DMS53 treated with DMSO at 0.1 percent for 48 hours (cell line): ENCODE data around the gene SNCG.

Source experiments
- DNase-seq: peaks from one replicate; lab custom pipeline; 2025; ENCODE audit not compliant: unreplicated experiment; lab: John Stamatoyannopoulos, UW

SNCG gene

DNA sequence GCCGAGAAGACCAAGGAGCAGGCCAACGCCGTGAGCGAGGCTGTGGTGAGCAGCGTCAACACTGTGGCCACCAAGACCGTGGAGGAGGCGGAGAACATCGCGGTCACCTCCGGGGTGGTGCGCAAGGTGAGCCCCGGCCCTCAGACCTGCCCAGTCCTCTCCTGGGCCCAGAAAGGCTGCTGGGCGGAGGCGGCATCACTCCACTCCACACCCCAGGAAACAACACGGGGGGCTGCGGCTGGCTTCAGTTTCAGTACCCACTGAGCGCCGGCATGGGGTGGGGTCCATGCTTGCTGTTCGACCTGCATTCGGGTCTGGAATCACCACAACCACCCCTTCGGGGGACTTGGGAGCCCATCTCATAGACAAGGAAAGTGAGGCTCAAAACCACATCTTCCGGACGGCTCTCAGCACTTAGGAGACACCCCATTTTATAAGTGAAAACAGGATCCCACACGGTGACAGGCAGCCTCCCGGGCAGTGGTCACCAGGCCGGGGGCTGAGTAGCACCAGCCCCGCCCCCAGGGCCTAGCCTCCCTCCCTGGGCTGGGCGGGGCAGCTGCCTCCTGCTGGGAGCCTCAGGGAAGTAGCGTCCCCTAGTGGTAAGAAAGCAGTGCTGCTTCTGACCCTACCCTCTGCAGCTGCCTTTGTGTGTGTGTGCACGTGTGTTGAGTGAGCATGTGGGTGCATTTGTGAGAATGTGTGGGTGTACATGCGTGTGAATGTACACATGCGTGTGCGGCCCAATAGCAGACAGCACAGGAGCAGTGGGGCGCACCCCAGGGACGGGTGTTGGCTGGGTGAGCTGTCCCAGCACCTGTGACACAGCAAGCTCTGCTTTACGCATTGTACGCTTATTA lies 1.8 kb downstream of the SNCG start:
- peak; percentile 65 for DNase-seq

DNA sequence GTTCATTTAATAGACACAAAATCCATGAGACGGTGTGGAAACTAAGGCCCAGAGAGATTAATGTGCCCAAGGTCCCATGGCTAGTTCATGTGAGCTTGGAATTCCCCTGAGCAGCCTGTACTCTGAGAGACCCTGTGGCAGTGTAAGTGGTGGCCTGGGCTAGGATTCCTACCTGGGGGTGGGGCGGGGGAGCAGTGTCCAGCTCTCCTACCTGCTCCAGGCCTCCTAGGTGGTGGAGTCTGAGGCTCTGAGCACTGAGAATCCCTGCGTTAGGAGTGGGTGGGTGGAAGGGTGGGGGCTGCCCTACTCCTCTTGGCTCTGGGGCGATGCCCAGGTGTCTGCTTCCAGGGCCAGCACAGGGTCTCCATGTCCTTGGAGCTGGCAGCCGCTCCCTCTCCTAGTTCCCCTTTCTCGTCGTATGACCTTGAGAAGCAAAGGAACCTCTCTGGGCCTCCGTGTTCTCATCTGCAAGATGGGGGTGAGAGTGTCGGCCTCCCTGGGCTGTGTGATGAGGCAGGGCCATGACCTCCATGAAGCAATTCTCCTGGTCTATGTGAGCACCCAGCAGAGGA lies 2.5 kb downstream of the SNCG start:
- DNase-seq: no peak

DNA sequence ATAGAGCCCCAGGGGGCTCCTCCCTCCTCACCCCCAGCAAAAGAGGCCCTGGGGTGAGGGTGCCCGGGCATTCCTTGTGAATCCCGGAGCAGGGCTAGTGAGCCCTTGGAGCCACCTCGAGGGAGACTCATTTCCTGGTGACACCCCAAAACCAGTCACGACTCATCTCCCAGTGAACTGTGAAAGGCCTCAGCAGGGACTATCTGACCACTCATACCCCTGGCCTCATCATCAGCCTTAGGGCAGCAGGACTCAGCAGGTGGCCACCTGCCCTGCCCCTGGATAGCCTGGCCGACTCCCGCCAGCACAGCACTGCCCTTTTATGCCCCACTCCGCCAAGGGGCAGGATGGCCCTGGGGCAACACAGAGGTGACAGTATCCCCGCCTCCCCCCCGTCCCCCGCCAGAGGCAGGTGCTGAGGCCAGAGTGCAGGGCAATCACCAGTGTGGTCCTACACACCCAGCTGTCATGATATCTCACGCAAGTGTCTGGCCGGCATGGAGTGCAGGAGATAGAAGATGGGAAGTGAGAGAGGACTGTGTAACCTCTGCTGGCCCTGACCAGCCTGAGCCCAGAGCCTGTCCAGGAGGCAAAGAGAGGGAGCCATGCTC lies 3.2 kb downstream of the SNCG start:
- no peak for DNase-seq

DNA sequence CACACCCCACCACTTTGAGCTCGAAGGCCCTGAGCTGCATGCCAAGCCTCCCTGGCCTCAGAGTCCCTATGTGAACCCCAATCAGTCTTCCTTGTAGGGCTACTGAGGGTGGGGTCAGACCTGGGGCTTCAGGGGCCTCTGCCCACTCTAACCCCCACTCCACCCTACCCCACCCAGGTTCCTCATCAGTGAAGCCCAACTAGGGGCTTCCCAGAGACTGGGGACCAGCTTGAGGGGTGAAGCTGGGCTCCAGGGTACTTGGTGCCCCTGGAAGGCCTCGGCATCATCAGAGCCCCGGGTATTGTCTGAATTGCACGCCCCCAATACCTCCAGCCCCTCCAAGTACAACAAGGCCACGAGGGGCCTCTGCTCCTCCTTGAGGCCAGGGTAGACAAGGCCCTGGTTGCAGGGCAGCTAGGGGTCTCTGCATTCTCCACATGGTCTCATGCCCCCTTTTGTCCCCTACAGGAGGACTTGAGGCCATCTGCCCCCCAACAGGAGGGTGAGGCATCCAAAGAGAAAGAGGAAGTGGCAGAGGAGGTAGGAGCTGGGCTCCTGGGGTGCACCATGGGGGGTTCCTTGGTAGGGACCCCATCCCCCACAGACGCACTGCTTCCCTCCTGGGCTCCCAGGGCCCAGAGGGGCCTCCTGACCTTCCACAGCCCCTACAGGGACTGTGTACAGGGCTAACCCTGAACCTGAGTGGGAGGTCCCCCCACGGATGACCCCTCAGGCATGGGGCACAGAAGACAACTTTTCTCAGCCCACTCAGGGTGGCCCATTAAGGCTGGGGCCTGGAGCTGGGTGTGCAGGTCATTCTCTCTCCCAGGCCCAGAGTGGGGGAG lies 4.0 kb downstream of the SNCG start:
- DNase-seq: no peak

DNA sequence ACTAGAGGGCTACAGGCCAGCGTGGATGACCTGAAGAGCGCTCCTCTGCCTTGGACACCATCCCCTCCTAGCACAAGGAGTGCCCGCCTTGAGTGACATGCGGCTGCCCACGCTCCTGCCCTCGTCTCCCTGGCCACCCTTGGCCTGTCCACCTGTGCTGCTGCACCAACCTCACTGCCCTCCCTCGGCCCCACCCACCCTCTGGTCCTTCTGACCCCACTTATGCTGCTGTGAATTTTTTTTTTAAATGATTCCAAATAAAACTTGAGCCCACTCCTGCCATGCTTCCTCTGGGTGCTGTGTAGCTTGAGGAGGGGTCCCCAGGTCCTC lies 4.5 kb downstream of the SNCG start:
- no peak for DNase-seq

DNA sequence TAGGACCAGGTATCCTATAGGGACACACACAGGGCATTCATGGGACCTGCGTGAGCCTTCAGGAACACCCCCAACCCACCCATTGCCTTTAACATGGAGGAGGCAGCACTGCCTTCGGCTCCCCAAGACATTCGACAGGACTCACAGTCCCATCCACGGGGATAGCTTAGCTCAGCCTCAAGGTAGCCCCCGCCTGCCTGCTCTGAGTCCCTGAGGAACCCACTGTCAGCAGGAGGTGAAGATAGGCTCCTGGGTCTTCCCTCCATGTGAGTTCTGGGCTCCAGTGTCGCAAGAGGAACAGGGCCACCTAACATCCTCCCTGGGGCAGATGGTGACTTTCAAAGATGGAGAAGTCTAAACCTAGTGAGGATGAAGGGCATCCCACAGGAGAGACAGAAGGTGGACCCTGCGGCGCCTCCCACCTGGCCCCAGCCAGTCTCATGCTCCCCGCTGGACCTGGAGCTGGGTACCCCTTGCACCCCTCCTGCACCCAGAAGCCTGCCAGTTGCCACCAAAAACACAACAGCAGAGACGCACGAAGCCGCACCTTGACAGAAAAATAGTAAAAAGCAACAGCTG lies 5.0 kb downstream of the SNCG start:
- DNase-seq: no peak

DNA sequence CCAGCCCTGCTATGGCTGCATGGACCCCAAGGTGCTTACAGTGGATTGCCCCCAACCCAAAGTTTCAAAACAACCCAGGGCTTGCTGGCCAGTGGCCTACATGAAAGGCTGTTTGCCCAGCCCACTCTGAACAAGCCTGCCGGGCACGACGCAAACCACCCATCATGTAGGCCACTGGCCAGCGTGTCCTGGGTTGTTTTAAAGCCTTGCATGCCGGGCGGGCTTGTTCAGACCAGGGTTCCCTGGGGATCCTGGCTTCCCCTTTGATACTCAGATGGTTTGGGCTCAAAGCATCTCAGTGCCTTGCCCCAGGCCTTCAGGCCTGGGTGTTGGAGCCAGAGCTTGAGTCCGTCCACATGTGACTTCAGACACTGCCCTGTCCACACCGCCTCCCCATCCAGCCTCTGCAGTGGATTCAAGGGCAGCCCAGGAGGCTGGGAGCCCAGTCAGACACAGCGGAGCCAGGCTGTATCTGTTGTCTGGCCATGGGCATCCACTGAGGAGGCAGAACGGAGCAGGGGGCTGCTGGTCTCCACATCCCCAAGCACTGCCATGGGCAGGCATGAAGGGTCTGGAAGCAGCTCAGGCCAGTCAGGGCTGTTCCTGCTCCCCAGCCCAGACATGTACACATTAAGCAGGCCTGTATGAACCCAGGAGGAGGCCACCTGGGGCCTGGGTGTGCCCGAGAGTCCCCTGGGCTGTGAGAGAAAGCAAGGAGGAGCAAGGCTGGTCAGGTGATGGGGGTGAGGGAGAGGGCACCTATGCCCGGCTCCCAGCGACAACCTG lies 5.9 kb downstream of the SNCG start:
- DNase-seq: no peak

DNA sequence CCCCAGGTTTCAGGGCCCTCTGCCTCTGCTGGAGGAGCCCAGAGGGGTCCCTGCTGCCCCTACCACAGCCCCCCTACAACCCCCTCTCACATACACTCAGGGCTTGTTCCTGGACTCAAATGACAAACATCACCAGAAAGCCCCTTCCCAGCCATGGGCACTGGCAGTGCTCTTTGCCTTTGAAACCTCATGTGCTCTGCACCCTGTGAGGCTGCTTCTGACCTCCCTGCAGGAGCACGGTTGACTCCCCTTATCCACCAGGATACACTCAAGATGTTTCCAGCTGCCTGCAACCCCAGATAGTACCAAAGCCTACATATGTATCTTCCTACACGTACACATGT lies 6.4 kb downstream of the SNCG start:
- DNase-seq: no peak

DNA sequence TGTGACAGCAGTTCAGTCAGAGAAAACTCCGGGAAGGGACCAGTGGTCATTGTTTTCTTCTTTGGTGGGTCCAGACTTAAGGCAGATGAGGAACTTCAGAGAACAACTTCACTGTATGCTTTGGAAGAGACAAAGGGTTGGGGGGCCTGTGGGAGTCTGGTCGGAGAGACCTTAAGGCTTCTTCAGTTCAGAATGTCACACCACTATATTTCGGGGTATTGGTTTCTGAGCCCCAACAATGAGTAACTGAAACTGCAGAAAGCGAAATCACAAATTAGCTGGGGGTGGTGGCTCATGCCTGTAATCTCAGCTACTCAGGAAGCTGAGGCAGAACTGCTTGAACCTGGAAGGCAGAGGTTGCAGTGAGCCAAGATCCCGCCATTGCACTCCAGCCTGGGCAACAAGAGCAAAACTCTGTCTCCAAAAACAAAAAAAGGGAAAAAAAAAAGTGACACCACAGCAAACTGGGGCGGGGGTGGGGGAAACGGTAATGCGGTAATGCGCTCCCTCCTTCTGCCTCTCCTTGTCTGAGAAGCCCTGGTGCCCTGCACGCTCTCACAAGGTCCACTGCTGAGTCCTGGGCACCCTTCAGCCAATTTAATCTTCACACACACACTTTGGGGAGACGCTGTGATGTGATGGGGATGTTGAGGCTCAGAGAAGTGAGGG lies 7.7 kb downstream of the SNCG start:
- DNase-seq: no peak

DNA sequence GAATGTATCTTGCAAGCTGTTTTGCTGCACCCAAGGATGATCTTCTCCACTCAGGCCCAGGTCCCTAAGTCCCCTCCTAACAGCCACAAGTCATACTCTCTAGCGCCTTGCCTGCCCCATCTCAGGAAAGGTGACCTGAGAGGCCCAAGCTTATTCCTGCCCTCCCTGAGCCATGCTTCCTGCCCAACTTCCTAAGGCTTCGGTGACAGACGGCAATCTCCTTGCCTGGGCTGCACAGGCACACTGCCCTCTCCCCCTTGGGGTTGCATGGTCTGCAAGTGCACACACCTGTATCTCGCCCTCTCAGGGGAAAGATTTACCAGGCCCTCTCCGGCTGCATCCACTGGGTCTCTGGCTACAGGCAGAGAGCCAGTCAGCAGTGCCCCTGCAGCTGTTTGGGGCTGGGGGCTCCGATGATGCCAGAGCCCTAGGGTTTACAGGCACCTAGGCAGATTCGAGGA lies 9.1 kb downstream of the SNCG start:
- no peak for DNase-seq

DNA sequence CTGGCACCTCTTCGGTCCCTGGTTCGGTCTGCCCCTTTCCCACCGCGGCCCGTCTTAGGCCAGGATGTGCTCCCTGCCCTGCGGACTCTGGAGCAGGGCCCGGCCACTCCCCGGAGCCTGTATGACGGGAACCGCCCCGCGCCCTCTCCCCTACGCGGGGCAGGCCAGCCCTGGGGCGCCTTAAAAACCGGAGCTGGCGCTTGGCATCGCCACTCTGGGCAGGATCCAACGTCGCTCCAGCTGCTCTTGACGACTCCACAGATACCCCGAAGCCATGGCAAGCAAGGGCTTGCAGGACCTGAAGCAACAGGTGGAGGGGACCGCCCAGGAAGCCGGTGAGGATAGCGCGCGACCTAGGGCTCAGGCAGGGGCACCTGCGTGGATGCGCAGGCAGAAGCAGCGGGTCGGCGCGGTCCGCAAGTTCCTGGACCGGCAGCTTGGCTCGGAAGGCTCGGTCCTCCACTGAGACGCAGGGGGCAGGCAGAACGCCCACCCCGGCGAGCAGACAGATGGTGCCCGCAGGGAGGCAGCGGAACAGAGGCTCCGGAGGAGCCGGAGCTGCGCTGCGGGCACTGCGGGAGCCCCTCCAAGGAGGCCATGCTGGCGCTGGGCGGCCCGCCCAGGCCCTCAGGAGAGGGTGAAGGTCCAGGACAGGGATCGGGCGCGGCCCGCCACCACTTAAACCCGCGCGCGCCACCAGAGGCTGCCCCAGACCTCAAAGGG lies 10.0 kb downstream of the SNCG start, which contains the start of gene ADIRF:
Gene ADIRF (plus strand): TSS at position 212 of the 723 bp plus-strand sequence. CDS start 63 bp downstream, at position 275.
- no peak for DNase-seq

DNA sequence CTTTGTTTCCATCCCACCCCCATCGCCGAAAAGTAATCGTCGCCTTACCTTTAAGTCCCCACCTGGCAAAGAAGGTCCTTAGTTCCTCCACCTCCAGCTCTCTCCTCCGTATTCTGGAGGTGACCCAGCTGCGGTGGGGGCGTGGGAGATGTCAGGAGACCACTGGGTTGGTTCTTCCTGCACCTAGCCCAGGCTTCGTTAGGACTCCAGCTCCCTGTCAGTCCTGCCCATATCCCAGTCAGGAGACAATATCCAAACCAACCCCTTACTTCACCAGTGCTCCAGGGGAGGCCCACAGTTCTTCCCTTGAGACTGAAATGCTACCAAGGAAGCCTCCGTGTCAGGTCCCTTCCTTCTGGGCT lies 10.6 kb downstream of the SNCG start:
- no peak for DNase-seq

DNA sequence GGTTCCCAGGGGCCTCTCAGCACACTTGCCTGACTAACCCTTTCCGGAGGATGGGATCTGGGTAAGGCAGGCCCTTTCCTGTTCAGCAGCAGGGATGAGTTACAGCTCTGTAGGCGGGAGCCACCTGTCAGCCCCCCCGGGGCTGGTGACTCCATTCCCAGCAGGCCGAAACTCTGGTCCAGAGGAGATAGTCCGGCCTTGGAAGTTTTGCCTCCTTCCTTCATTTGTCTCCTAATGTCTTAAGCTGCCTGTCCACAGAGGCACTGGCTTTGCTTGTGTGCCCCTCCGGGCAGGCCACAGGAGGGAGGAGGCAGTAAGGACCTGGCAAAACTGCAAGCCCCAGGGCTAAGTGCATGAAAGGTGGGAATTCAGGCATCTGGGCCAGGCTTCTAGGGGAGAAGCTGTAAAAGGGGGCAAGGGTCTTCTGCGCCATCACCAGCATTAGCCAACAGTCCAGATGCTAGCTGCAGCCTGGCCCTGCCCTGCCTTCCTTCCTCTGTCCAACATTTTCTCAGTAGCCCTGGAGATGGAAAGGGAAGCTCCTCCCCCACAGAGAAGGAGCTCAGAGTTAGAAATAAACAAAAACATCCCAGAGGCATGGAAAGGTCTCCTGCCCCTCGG lies 11.1 kb downstream of the SNCG start:
- DNase-seq: no peak

DNA sequence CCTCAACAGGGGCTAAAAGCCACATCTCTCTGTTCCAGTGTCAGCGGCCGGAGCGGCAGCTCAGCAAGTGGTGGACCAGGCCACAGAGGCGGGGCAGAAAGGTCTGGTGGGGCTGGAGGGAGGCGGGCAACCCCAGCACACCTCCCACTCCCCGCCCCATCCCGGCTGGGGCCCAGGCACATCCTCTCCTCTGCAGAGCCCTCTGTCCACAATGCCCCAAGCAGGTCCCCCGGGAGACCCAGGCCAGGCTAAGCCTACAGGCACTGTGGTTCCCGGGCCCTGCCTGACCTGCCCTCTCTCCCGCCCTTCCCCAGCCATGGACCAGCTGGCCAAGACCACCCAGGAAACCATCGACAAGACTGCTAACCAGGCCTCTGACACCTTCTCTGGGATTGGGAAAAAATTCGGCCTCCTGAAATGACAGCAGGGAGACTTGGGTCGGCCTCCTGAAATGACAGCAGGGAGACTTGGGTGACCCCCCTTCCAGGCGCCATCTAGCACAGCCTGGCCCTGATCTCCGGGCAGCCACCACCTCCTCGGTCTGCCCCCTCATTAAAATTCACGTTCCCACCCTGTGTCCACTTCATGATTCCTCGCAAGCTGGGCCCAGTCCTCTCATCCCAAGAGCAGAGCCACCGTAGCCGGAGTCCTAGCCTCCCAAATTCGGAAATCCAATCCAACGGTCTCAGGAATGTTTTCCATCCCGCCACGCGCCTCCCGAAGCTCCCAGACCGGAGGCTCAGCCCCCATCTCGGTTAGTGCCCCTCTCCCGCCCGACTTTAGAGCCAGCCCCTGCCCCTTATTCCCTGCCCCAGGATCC lies 12.0 kb downstream of the SNCG start:
- DNase-seq: no peak

DNA sequence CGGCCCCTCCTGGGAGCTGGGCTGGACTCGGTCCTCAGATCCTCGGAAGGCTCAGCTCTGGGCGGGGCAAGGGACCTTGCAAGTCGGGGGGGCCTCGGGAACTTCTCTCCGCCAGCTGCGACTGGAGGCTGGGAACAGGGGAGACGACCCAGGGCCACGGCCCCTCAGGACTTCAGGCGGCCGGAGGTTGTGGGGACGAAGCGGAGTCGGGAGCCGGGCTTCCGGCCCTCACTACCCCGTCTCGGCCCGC lies 12.5 kb downstream of the SNCG start:
- DNase-seq: no peak

DNA sequence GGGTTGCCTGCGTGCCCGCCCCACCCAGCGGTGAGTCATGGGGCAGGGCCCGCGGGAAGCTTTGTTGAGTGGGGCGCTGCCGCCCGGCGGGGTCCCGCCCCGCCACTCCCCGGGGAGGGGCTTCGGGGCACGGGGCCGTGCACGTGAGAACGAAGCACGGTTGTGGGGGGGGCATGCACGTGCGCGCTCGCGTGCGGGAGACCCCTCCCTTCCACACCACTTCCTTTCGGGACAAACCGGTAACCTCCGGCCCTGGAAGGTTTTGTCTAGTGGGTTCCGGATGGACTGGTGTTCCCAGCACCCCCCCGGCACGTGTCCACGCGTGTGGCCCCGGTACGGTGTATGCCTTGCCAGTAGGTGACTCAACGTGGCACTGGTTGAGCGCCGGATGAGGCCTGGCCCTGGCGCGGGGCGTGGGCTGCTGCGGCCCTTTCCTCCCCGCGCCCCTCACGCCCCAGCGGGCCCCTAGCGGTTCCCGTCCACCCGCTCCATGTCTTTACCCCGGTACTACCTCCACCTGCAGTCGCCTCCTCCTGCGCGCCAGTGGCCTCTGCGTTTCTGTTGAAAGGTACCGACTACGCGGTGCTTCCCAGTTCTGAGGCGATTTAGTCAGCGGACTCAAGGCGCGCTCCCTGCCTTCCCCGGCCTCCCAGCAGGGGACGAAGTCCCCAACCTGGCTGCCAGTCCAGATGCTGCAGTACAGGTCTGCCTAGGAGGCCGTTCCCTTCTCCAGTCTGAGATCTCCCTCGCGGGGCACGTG lies 13.0 kb downstream of the SNCG start:
- peak; percentile 75 for DNase-seq

DNA sequence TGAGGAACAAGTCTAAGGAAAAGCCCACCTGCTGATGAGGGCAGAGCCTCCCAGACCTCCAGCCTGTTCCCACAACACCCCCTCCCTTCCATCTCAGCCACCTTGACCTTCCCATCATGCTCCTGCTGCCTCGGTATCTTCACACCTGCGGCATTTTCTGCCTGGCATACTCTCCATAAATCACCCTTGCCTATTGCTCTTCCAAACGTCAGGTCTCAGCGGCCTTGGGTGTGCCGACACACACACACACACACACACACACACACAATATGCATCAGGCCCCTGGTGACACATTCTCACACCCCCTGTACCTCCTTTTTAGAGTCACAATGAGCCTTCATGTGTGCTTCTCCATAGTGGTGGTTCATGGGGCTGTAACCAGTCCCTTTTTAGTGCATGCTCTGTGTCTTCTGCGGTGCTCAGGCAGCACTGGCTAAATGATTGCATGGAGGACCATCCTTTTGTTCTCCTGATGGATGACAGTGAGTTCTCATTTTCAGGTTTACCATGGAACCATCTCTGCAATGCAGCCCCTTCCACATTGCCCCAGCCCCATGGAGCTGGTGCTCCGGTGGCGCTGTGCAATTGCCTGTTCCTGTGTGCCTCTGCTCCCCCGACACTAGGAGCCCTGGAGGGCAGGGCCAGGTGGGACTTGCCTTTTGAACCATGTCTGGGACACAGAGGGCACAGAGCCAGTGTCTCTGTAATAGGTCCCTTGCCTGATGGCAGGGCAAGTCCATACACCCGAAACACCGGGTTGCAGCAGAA lies 14.4 kb downstream of the SNCG start:
- no peak for DNase-seq
